ENCODE results near the gene ARHGEF7.

The ARHGEF7 gene

GRCh38 chr13:111289251-111289650 lies 174.1 kb downstream of the ARHGEF7 start:
- Histone ChIP-seq H2AK5ac (ENCODE audit: low read length) (no peak overlapping the region), H2BK12ac (ENCODE audit: low read length) (no peak overlapping the region), H3K79me2 (ENCODE audit: control insufficient read depth, insufficient read depth, low read length, poor library complexity) (peaks cover 1% of the 10 kb centered on the region), H3K4ac (ENCODE audit: low read depth, low read length) (no peak overlapping the region), H3K23ac (ENCODE audit: low read length) (no peak overlapping the region), H3K18ac (ENCODE audit: low read length) (no peak overlapping the region), H3K4me1 (ENCODE audit: control insufficient read depth in 1 of 2, insufficient read depth in 2 of 2, low read length in 2 of 2) (no peaks in the 10 kb centered on the region), H2BK5ac (ENCODE audit: low read depth, low read length, poor library complexity) (no peak overlapping the region), H3K9ac (ENCODE audit: low read length) (no peak overlapping the region), H2BK120ac (ENCODE audit: insufficient read depth, low read length, poor library complexity) (no peak overlapping the region), H3K14ac (ENCODE audit: low read length) (no peak overlapping the region), H4K12ac (ENCODE audit: low read depth, low read length) (no peak overlapping the region), H3K4me3 (ENCODE audit: low read depth, low read length) (no peak overlapping the region), H3K9me3 (ENCODE audit: insufficient read depth, low read depth, low read length) (no peaks in the 10 kb centered on the region), H2AFZ (ENCODE audit: insufficient read depth, low read length, poor library complexity) (no peak overlapping the region), H4K91ac (ENCODE audit: low read depth, low read length) (no peak overlapping the region), H3K36me3 (ENCODE audit: control insufficient read depth in 1 of 2, insufficient read depth in 2 of 2, low read length in 2 of 2) (peaks cover 40 to 60% of the 10 kb centered on the region in 2 experiments), H3K27ac (ENCODE audit: low read depth, low read length) (no peak overlapping the region), H4K8ac (ENCODE audit: low read depth, low read length) (no peak overlapping the region), H3K27me3 (ENCODE audit: insufficient read depth, low read length) (no peaks in the 10 kb centered on the region), H3K4me2 (ENCODE audit: low read length) (no peak overlapping the region), H3K79me1 (ENCODE audit: low read length) (no peaks in the 10 kb centered on the region)
- no peak for DNase-seq
- no CpG with 5 or more reads among the region's 11 CpGs for WGBS (ENCODE audit: extremely low coverage, insufficient coverage, insufficient read length)

- H3K18ac ChIP-seq (ENCODE audit: low read length), result no peak overlapping the region
- H3K79me2 ChIP-seq (ENCODE audit: control insufficient read depth, insufficient read depth, low read length, poor library complexity), result peaks cover 1% of the 10 kb centered on the region
- H3K79me1 ChIP-seq (ENCODE audit: low read length), result no peaks in the 10 kb centered on the region
- WGBS (ENCODE audit: extremely low coverage, insufficient coverage, insufficient read length), result no CpG with 5 or more reads among the region's 14 CpGs
- H2AK5ac ChIP-seq (ENCODE audit: low read length), result no peak overlapping the region
- no peaks in the 10 kb centered on the region for H3K4me1 ChIP-seq (ENCODE audit: control insufficient read depth in 1 of 2, insufficient read depth in 2 of 2, low read length in 2 of 2)
- H3K27me3 ChIP-seq (ENCODE audit: insufficient read depth, low read length), result no peaks in the 10 kb centered on the region
- no peak for DNase-seq
- H3K4ac ChIP-seq (ENCODE audit: low read depth, low read length), result no peak overlapping the region
- H3K36me3 ChIP-seq (ENCODE audit: control insufficient read depth in 1 of 2, insufficient read depth in 2 of 2, low read length in 2 of 2), result peaks cover 30 to 44% of the 10 kb centered on the region in 2 experiments
- H3K27ac ChIP-seq (ENCODE audit: low read depth, low read length), result no peak overlapping the region
- H4K12ac ChIP-seq (ENCODE audit: low read depth, low read length), result no peak overlapping the region
- no peak overlapping the region for H3K9ac ChIP-seq (ENCODE audit: low read length)
- H3K14ac ChIP-seq (ENCODE audit: low read length), result no peak overlapping the region
- no peak overlapping the region for H2BK120ac ChIP-seq (ENCODE audit: insufficient read depth, low read length, poor library complexity)
- H3K9me3 ChIP-seq (ENCODE audit: insufficient read depth, low read depth, low read length), result no peaks in the 10 kb centered on the region
- peak overlapping the region; percentile 60 for H3K4me3 ChIP-seq (ENCODE audit: low read depth, low read length)
- H3K23ac ChIP-seq (ENCODE audit: low read length), result no peak overlapping the region
- H4K91ac ChIP-seq (ENCODE audit: low read depth, low read length), result no peak overlapping the region
- no peak overlapping the region for H2BK5ac ChIP-seq (ENCODE audit: low read depth, low read length, poor library complexity)
- no peak overlapping the region for H4K8ac ChIP-seq (ENCODE audit: low read depth, low read length)
- no peak overlapping the region for H2AFZ ChIP-seq (ENCODE audit: insufficient read depth, low read length, poor library complexity)
- no peak overlapping the region for H3K4me2 ChIP-seq (ENCODE audit: low read length)
- H2BK12ac ChIP-seq (ENCODE audit: low read length), result no peak overlapping the region
Measured at GRCh38 chr13:111291908-111292307, 176.8 kb downstream of the ARHGEF7 start.

- no peak overlapping the region for H4K91ac ChIP-seq (ENCODE audit: low read depth, low read length)
- no peak overlapping the region for H2BK12ac ChIP-seq (ENCODE audit: low read length)
- no peak for DNase-seq
- H3K36me3 ChIP-seq (ENCODE audit: control insufficient read depth in 1 of 2, insufficient read depth in 2 of 2, low read length in 2 of 2), result peaks cover 21 to 35% of the 10 kb centered on the region in 2 experiments
- no peaks in the 10 kb centered on the region for H3K79me2 ChIP-seq (ENCODE audit: control insufficient read depth, insufficient read depth, low read length, poor library complexity)
- no peaks in the 10 kb centered on the region for H3K27me3 ChIP-seq (ENCODE audit: insufficient read depth, low read length)
- no peak overlapping the region for H3K9ac ChIP-seq (ENCODE audit: low read length)
- H3K79me1 ChIP-seq (ENCODE audit: low read length), result no peaks in the 10 kb centered on the region
- H2AK5ac ChIP-seq (ENCODE audit: low read length), result no peak overlapping the region
- no peak overlapping the region for H3K27ac ChIP-seq (ENCODE audit: low read depth, low read length)
- H2BK120ac ChIP-seq (ENCODE audit: insufficient read depth, low read length, poor library complexity), result no peak overlapping the region
- no peak overlapping the region for H3K4me2 ChIP-seq (ENCODE audit: low read length)
- no peak overlapping the region for H4K12ac ChIP-seq (ENCODE audit: low read depth, low read length)
- WGBS (ENCODE audit: extremely low coverage, insufficient coverage, insufficient read length), result no CpG with 5 or more reads among the region's 13 CpGs
- H3K18ac ChIP-seq (ENCODE audit: low read length), result no peak overlapping the region
- no peaks in the 10 kb centered on the region for H3K4me1 ChIP-seq (ENCODE audit: control insufficient read depth in 1 of 2, insufficient read depth in 2 of 2, low read length in 2 of 2)
- no peak overlapping the region for H2BK5ac ChIP-seq (ENCODE audit: low read depth, low read length, poor library complexity)
- no peak overlapping the region for H3K4ac ChIP-seq (ENCODE audit: low read depth, low read length)
- H3K23ac ChIP-seq (ENCODE audit: low read length), result no peak overlapping the region
- H3K9me3 ChIP-seq (ENCODE audit: insufficient read depth, low read depth, low read length), result no peaks in the 10 kb centered on the region
- H2AFZ ChIP-seq (ENCODE audit: insufficient read depth, low read length, poor library complexity), result no peak overlapping the region
- H4K8ac ChIP-seq (ENCODE audit: low read depth, low read length), result no peak overlapping the region
- no peak overlapping the region for H3K14ac ChIP-seq (ENCODE audit: low read length)
- H3K4me3 ChIP-seq (ENCODE audit: low read depth, low read length), result no peak overlapping the region
Measured at GRCh38 chr13:111292710-111293485, 177.8 kb downstream of the ARHGEF7 start.

GRCh38 chr13:111295886-111296285 lies 180.8 kb downstream of the ARHGEF7 start:
- Histone ChIP-seq H4K91ac (ENCODE audit: low read depth, low read length) (no peak overlapping the region), H3K36me3 (ENCODE audit: control insufficient read depth in 1 of 2, insufficient read depth in 2 of 2, low read length in 2 of 2) (peaks cover 13 to 26% of the 10 kb centered on the region in 2 experiments), H2BK120ac (ENCODE audit: insufficient read depth, low read length, poor library complexity) (no peak overlapping the region), H3K27ac (ENCODE audit: low read depth, low read length) (no peak overlapping the region), H3K4me1 (ENCODE audit: control insufficient read depth in 1 of 2, insufficient read depth in 2 of 2, low read length in 2 of 2) (no peaks in the 10 kb centered on the region), H2AFZ (ENCODE audit: insufficient read depth, low read length, poor library complexity) (no peak overlapping the region), H4K12ac (ENCODE audit: low read depth, low read length) (no peak overlapping the region), H3K23ac (ENCODE audit: low read length) (no peak overlapping the region), H3K79me2 (ENCODE audit: control insufficient read depth, insufficient read depth, low read length, poor library complexity) (no peaks in the 10 kb centered on the region), H3K4me3 (ENCODE audit: low read depth, low read length) (no peak overlapping the region), H3K4me2 (ENCODE audit: low read length) (no peak overlapping the region), H3K79me1 (ENCODE audit: low read length) (no peaks in the 10 kb centered on the region), H3K14ac (ENCODE audit: low read length) (no peak overlapping the region), H3K18ac (ENCODE audit: low read length) (no peak overlapping the region), H2AK5ac (ENCODE audit: low read length) (no peak overlapping the region), H3K9me3 (ENCODE audit: insufficient read depth, low read depth, low read length) (no peaks in the 10 kb centered on the region), H2BK5ac (ENCODE audit: low read depth, low read length, poor library complexity) (no peak overlapping the region), H4K8ac (ENCODE audit: low read depth, low read length) (no peak overlapping the region), H2BK12ac (ENCODE audit: low read length) (no peak overlapping the region), H3K9ac (ENCODE audit: low read length) (no peak overlapping the region), H3K4ac (ENCODE audit: low read depth, low read length) (no peak overlapping the region), H3K27me3 (ENCODE audit: insufficient read depth, low read length) (no peaks in the 10 kb centered on the region)
- no CpG with 5 or more reads among the region's 9 CpGs for WGBS (ENCODE audit: extremely low coverage, insufficient coverage, insufficient read length)
- DNase-seq, result no peak

All from trophoblast cell (in vitro differentiated cells and primary cell).